Breast epithelium (tissue), 4 donors: ENCODE data around the gene HPCAL1. TPM values are rescaled to one million over a fixed set of nuclear protein-coding genes. Genes with fewer than 3 reads are reported as not detected.

Source experiments
- DNase-seq, 2 donors: peaks; one replicate each; pipeline ENCODE4 v3.0.0-alpha.2; 2019; ENCODE audit warnings: low spot score in 2 of 2
- H3K27ac ChIP-seq, 2 donors: fragments of 200-600 bp; sonication (generic) in 1 of 2; one replicate each; pipeline ENCODE4 v1.5.1; 2016 to 2019; ENCODE audit warnings: mild to moderate bottlenecking in 1 of 2
- H3K27me3 ChIP-seq, 2 donors: fragments of 200-600 bp; sonication (generic) in 1 of 2; one replicate each; pipeline versions ENCODE4 v1.5.1 to v1.6.0; 2017 to 2019; ENCODE audit warnings: control low read depth in 1 of 2, mild to moderate bottlenecking in 1 of 2
- H3K36me3 ChIP-seq: fragments of 200-600 bp; one replicate; pipeline ENCODE4 v1.5.1; 2019
- H3K4me1 ChIP-seq, 2 donors: fragments of 200-600 bp; sonication (generic); one replicate each; pipeline ENCODE4 v1.5.1; 2016 to 2019; ENCODE audit warnings: control low read depth in 1 of 2
- H3K4me3 ChIP-seq, 3 donors: fragments of 200-600 bp; sonication (generic); 1 replicate in 2 of 3; 2 replicates in 1 of 3; pipeline ENCODE4 v1.5.1; 2016 to 2019; ENCODE audit warnings: mild to moderate bottlenecking in 3 of 3, moderate library complexity in 2 of 3
- H3K9me3 ChIP-seq, 2 donors: fragments of 200-600 bp; sonication (generic) in 1 of 2; one replicate each; pipeline ENCODE4 v1.5.1; 2016 to 2019; ENCODE audit warnings: control low read depth in 1 of 2
- POLR2A ChIP-seq: fragments of 450-650 bp; IDR thresholded peaks from one replicate; pipeline ENCODE4 v1.6.1; 2016; ENCODE audit warnings: antibody characterized with exemption, mild to moderate bottlenecking, moderate library complexity
- POLR2AphosphoS5 ChIP-seq, 3 donors: sonication (generic); formaldehyde crosslinking; IDR thresholded peaks; one replicate each; pipeline ENCODE4 v1.6.1; 2017; ENCODE audit warnings: antibody characterized with exemption in 3 of 3
- intact Hi-C: fragments of 100-400 bp; cut with DNase I; formaldehyde crosslinking; loops from one replicate; pipeline ENCODE4 v1.15.1; 2023; ENCODE audit warnings: low total_unique reads
- total RNA-seq, 3 donors: library from RNA; depleted of rRNA; stranded (reverse); fragments of >200 nt; gene quantifications; one replicate each; pipeline ENCODE4 v1.1.0, GENCODE V29; 2016
- TF ChIP-seq, protein P1 (sequence below), 3 donors: fragments of 450-650 bp; IDR thresholded peaks; one replicate each; pipeline ENCODE4 v1.5.1; 2016 to 2017; ENCODE audit warnings: antibody characterized with exemption in 3 of 3, mild to moderate bottlenecking in 3 of 3, moderate library complexity in 3 of 3

Gene HPCAL1
- total RNA-seq, result 10 to 100 TPM; 38.6 to 41.9 (median 41.6) TPM

GRCh38 chr2:10302479-10303180, at the start of gene HPCAL1:
TSS of gene HPCAL1 (plus strand) at chr2:10302904. CDS start at chr2:10419758, 116,854 bp downstream.
- Histone ChIP-seq H3K36me3 (no peaks in the 10 kb centered on the region), H3K4me3 (peak within 1 kb of the TSS; percentile 68 to 94 (median 71)), H3K27me3 (no peaks in the 10 kb centered on the region), H3K4me1 (peaks cover 2 to 10% of the 10 kb centered on the region in 2 donors), H3K9me3 (no peaks in the 10 kb centered on the region), H3K27ac (peak within 1 kb of the TSS; percentile 81 to 82)
- intact Hi-C loops, result no loop called here
- TF ChIP-seq POLR2A, result no peak
- TF ChIP-seq POLR2AphosphoS5 (IDR thresholded peaks at IDR 0.05), result peak; percentile 30 to 60 (median 35)
- TF ChIP-seq, protein P1, sequence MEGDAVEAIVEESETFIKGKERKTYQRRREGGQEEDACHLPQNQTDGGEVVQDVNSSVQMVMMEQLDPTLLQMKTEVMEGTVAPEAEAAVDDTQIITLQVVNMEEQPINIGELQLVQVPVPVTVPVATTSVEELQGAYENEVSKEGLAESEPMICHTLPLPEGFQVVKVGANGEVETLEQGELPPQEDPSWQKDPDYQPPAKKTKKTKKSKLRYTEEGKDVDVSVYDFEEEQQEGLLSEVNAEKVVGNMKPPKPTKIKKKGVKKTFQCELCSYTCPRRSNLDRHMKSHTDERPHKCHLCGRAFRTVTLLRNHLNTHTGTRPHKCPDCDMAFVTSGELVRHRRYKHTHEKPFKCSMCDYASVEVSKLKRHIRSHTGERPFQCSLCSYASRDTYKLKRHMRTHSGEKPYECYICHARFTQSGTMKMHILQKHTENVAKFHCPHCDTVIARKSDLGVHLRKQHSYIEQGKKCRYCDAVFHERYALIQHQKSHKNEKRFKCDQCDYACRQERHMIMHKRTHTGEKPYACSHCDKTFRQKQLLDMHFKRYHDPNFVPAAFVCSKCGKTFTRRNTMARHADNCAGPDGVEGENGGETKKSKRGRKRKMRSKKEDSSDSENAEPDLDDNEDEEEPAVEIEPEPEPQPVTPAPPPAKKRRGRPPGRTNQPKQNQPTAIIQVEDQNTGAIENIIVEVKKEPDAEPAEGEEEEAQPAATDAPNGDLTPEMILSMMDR (IDR thresholded peaks at IDR 0.05), result peak in 1 of 3 donors; percentile 46
- DNase-seq, result peak; percentile 71 to 86

DNA sequence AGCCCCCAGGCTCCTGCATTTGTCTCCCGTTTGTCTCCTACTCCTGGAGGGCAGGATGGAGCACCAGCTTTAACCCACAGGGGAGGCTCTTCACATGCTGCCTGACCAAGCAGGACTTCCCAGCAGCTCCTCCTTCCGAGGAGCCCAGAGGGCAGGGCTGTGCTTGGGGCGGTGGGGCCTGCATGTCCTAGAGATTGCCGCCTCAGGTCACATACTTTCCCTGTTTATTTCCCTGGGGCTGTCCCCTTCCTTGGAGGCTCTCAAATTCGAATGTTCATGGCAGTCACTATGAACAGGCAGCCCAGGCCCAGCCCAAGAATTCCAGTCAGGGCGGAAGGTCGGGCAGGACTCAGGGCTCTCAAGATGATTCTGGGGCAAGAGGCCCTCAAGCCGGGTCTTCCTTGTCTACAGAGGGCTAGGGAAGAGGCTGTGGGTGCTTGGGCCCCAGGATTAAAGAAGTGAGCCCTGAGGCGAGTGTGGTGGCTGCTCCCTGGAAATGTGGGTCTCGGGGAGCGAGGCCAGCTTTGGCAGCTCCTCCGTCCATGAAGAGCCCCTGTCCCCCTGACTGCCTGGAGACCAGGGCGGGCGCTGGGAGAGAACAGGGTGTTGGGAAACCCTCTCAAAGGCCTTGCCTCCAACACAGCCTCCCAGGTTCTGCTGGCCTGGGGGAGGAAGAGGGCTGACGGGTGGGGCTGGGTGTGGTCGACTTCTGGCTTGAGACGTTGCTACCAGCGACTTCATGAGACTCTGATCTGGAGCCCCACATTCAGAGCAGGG, 48.9 kb upstream of the HPCAL1 start:
- Histone ChIP-seq H3K36me3 (no peaks in the 10 kb centered on the region), H3K4me3 (no peak overlapping the region), H3K27ac (no peak overlapping the region), H3K27me3 (peaks cover 0 to 6% of the 10 kb centered on the region in 2 donors), H3K4me1 (no peaks in the 10 kb centered on the region), H3K9me3 (peaks cover 7 to 16% of the 10 kb centered on the region in 2 donors)
- no peak for DNase-seq
- TF ChIP-seq, protein P1 (IDR thresholded peaks at IDR 0.05), result no peak
- TF ChIP-seq POLR2AphosphoS5 (IDR thresholded peaks at IDR 0.05), result no peak
- intact Hi-C loops, result no loop called here

DNA sequence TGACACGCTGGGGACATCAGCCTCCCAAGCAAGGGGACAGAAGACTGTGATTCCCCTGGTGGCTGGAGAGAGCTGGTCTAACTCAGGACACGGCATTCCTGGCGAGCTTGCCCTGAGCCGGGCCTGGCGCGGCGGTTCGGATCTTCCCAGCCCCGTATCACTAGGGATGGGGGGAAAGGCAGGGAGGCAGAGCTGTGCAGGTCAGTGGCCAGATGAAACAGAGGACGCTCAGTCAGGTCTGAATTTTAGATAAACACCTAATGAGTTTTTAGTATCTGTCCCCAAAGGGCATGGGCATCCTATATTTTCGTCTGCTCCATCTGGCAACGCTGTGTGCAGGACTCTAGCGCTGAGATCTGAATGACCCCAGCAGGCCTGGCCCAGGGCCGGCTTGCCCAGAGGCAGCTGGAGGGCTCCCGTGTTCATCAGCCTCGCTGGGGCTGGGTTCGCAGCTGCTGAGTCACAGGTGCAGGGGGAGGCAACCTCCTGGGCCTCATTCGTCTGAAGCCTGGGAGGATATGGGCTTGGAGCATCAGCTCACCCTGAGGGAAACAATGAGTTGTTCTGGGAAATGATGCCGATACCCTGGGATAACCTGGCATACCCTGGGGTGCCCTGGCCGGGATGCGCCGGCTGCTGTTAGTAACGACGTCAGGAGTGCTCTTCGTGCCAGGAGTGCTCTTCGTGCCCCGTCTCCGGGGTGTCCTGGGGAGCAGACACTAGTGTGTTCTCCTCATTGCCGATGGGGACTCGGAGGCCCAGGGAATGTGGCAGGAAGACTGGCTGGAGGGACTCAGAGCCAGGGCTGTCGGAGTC, 48.1 kb upstream of the HPCAL1 start:
- Histone ChIP-seq H3K9me3 (peaks cover 7 to 12% of the 10 kb centered on the region in 2 donors), H3K27me3 (peaks cover 0 to 6% of the 10 kb centered on the region in 2 donors), H3K36me3 (no peaks in the 10 kb centered on the region), H3K4me3 (no peak overlapping the region), H3K4me1 (no peaks in the 10 kb centered on the region), H3K27ac (no peak overlapping the region)
- DNase-seq, result no peak
- intact Hi-C loops, result no loop called here
- TF ChIP-seq POLR2A (no peak), POLR2AphosphoS5 (IDR thresholded peaks at IDR 0.05) (no peak)
- TF ChIP-seq, protein P1 (IDR thresholded peaks at IDR 0.05), result no peak

- TF ChIP-seq, protein P1 (IDR thresholded peaks at IDR 0.05), result no peak
- no peak for TF ChIP-seq POLR2A
- TF ChIP-seq POLR2AphosphoS5 (IDR thresholded peaks at IDR 0.05), result no peak
- DNase-seq, result no peak
- H3K9me3 ChIP-seq, result peaks cover 3 to 4% of the 10 kb centered on the region in 2 donors
- H3K27me3 ChIP-seq, result peaks cover 0 to 6% of the 10 kb centered on the region in 2 donors
- H3K4me3 ChIP-seq, result no peak overlapping the region
- H3K4me1 ChIP-seq, result no peaks in the 10 kb centered on the region
- intact Hi-C loops, result no loop called here
- no peak overlapping the region for H3K27ac ChIP-seq
- no peaks in the 10 kb centered on the region for H3K36me3 ChIP-seq
Measured at GRCh38 chr2:10255189-10256030, 47.3 kb upstream of the HPCAL1 start.
